SH-SY5Y (cell line): ENCODE data around the gene MDFIC.

Source experiments
- GATA2 ChIP-seq: IDR thresholded peaks from 2 replicates; pipeline ENCODE4 v1.6.1; 2011; ENCODE audit warnings: mild to moderate bottlenecking, low read depth, low read length
- GATA3 ChIP-seq: IDR thresholded peaks from 2 replicates; pipeline ENCODE4 v1.6.1; 2011; ENCODE audit warnings: low read depth, mild to moderate bottlenecking, low read length, moderate library complexity

GRCh38 chr7:114981323-114981722 is 59.4 kb downstream of the MDFIC start:
- TF ChIP-seq GATA3 (no peak), GATA2 (no peak)
